MG63 (cell line): Measurements from ENCODE around the gene UBA5. TPM values are rescaled to one million over a fixed set of nuclear protein-coding genes. Genes with fewer than 3 reads are reported as not detected.

ENCODE experiments used
- DNase-seq: peaks from one replicate; pipeline ENCODE4 v3.0.0-alpha.2; 2020
- H3K27me3 ChIP-seq: fragments of 250-450 bp; sonication (Bioruptor Pico); 2 replicates; pipeline ENCODE4 v1.5.1; 2020; ENCODE audit warnings: mild to moderate bottlenecking, moderate library complexity
- H3K36me3 ChIP-seq: fragments of 250-450 bp; sonication (Bioruptor Pico); 2 replicates; pipeline ENCODE4 v1.5.1; 2020; ENCODE audit warnings: mild to moderate bottlenecking, moderate library complexity
- H3K4me3 ChIP-seq: fragments of 250-450 bp; sonication (Bioruptor Pico); 2 replicates; pipeline ENCODE4 v1.5.1; 2020; ENCODE audit warnings: mild to moderate bottlenecking, moderate library complexity
- H3K9me3 ChIP-seq: fragments of 250-450 bp; sonication (Bioruptor Pico); 2 replicates; pipeline ENCODE4 v1.5.1; 2020; ENCODE audit warnings: mild to moderate bottlenecking, moderate library complexity
- total RNA-seq: library from RNA; depleted of rRNA; stranded (reverse); fragments of >200 nt; shearing (Covaris generic); gene quantifications from 2 replicates; pipeline ENCODE4 v1.2.3, GENCODE V29; 2014; ENCODE audit warnings: low replicate concordance

The UBA5 gene
- total RNA-seq, 1 experiment from 2014 or later, result 49.2 TPM

DNA sequence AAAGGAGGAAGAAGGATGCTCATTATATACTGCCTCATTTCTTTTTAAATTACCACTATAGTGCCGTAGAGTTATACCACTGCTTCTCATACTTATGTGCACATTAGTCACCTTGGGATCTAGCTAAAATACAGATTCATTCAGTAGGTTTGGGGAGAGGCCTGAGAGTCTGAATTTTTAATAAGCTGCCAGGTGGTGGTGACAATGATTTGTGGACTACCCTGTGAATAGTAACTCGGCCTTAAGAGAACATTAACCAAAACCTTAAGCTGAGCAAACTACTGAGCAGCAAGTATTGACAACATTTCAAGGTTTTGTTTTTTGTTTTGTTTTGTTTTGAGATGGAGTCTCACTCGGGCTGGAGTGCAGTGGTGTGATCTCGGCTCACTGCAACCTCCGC is 19.8 kb downstream of the UBA5 start:
- H3K27me3 ChIP-seq, result no peaks in the 10 kb centered on the region
- H3K9me3 ChIP-seq, result no peaks in the 10 kb centered on the region
- DNase-seq, result no peak
- no peak overlapping the region for H3K4me3 ChIP-seq
- peaks cover 68% of the 10 kb centered on the region for H3K36me3 ChIP-seq

DNA sequence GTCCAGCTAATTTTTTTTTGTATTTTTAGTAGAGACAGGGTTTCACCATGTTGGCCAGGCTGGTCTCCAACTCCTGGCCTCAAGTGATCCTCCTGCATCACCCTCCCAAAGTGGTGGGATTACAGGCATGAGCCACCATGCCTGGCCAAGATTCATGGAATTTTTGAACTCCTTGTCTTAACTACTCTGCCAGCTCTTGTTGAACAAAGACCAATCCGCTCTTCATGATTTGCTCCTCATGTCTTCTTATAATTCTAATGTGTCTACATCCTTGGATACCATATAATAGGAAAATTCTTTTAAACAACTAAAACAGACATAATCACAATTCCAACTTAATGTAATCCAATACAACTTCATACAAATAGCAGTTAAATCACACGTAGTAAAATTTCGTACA is 21.3 kb downstream of the UBA5 start:
- H3K27me3 ChIP-seq, result no peaks in the 10 kb centered on the region
- DNase-seq, result no peak
- no peaks in the 10 kb centered on the region for H3K9me3 ChIP-seq
- H3K4me3 ChIP-seq, result no peak overlapping the region
- H3K36me3 ChIP-seq, result peaks cover 64% of the 10 kb centered on the region

DNA sequence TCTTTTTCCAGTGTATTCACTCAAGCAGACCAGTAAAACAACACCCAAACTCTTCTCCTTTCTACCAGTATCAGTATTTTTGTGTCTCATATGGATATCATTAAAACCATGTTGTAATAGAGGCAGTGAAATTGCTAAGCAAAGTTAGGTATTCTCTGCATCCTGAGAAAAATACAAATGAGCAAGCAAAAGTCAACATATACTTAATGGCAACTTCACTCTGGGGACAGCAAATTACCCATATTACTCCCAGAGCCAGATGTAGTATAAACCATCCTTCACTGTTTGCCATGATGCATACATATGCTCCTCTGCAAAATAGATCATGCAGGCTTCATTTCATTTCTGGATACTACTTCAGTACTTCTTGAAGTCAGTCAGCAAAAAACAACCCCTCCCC is 22.1 kb downstream of the UBA5 start:
- Histone ChIP-seq H3K27me3 (no peaks in the 10 kb centered on the region), H3K36me3 (peaks cover 62% of the 10 kb centered on the region), H3K9me3 (no peaks in the 10 kb centered on the region), H3K4me3 (no peak overlapping the region)
- no peak for DNase-seq

DNA sequence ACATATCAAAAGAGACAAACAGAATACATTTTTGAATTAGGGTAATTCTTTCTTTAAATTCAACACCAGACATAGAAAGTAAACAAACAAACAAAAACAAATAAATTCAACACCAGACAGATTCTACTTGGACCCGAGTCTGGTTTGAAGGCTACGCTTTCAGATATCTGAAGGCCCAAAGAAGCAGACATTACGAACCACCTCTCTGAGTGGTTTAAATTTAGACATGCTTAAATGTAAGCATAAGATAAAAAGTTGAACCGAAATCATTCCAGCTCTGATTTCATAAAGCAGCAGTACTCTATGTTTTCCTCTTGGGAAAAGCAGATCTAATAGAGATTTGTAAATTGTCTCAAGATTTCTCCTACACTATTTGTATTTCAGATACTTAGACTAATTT is 29.9 kb downstream of the UBA5 start:
- no peaks in the 10 kb centered on the region for H3K9me3 ChIP-seq
- peaks cover 71% of the 10 kb centered on the region for H3K36me3 ChIP-seq
- DNase-seq, result no peak
- no peak overlapping the region for H3K4me3 ChIP-seq
- H3K27me3 ChIP-seq, result no peaks in the 10 kb centered on the region

DNA sequence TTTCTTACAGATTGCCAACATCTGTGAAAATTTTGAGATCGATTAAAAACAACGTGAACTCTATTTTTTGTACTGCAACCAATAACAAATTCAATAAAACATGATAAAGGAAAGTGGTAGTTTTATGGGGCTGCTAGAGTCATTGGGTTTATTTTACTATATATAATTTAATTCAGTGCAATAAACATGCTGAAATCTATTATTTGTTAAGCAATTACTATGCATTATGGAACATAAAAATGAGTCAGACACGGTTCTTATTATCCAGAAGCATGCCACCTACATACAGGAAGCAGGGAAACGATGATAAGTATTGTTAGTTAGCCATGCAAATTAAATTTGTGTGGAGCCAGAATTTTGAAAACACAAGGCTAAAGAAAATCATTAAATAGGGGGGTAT is 34.9 kb downstream of the UBA5 start:
- no peak for DNase-seq

DNA sequence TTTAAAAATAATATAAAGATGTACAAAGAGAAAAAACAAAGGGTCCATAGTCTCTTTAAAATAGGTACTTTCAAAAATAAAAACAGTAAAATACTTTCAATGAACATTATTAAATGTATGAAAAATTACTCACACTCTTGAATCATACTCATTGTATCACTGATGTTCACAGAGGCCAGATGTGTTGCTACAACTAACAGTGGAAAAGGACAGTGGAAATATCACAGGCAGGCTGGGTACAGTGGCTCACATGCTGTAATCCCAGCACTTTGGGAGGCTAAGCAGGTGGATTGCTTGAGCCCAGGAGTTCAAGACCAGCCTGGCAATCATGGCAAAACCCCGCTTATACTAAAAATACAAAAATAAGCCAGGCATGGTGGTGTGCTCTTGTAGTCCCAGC is 35.3 kb downstream of the UBA5 start:
- no peak for DNase-seq
- H3K4me3 ChIP-seq, result no peak overlapping the region
- peaks cover 58% of the 10 kb centered on the region for H3K36me3 ChIP-seq

More for the DNA sequence above, 34.9 kb downstream of the UBA5 start:
- Histone ChIP-seq H3K36me3 (peaks cover 58% of the 10 kb centered on the region), H3K4me3 (no peak overlapping the region), H3K27me3 (no peaks in the 10 kb centered on the region), H3K9me3 (no peaks in the 10 kb centered on the region)

DNA sequence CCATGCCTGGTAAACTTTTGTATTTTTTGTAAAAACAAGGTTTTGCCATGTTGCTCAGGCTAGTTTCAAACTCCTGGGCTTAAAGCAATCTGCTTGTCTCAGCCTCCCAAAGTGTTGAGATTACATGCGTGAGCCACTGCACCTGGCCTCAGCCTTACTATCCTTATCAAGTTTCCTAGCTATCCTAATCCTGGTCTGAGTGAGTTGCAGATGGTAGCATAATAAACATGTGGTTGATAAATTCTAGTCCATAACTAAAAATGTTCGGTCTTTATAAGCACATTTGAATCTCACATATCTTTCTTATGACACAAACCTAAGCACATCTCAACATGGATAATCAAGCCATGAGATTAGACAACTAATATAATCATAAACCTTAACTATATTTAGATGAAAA is 43.6 kb downstream of the UBA5 start:
- Histone ChIP-seq H3K4me3 (no peak overlapping the region), H3K9me3 (no peaks in the 10 kb centered on the region), H3K36me3 (peaks cover 65% of the 10 kb centered on the region), H3K27me3 (no peaks in the 10 kb centered on the region)
- no peak for DNase-seq

More for the DNA sequence above, 35.3 kb downstream of the UBA5 start:
- Histone ChIP-seq H3K9me3 (no peaks in the 10 kb centered on the region), H3K27me3 (no peaks in the 10 kb centered on the region)

DNA sequence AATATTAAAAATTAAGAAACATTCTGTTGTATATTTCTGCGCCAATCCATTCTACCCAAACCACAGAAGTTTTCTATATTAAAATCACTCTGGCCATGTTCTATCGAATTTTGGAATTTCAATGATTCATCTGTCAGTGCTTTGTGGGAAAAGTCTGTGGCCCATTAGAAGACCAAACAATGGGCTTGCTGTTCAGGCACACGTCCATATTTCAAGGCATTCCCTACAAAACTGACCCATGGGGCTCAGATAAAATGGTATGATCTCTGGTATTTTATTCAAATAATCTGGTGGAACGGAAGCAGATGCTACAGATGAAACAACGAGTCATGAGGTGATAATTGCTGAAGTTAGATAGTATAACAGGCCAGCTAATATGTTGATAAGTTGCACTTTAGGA is 49.6 kb downstream of the UBA5 start:
- no peaks in the 10 kb centered on the region for H3K27me3 ChIP-seq
- H3K4me3 ChIP-seq, result no peak overlapping the region
- no peak for DNase-seq
- peaks cover 47% of the 10 kb centered on the region for H3K36me3 ChIP-seq
- no peaks in the 10 kb centered on the region for H3K9me3 ChIP-seq

DNA sequence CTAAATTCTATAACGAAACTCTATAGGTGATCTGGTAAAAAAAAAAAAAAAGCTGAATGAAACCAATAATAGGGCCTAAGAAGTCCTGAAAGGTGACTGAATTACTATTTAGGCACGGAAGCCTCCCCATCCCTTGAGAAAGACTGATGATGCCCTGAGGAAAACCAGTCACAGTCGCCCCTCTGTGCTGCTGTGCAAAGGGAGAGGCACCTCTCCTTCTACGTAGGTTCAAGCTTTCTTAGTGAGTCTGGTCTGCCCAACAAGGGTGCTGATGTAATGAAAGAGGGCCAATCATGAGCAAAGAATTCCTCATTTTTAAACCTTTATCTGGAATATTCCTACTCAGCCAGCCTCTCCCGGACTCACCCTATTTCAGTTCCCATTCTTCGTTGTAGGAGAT is 50.2 kb downstream of the UBA5 start:
- DNase-seq, result no peak
- H3K9me3 ChIP-seq, result no peaks in the 10 kb centered on the region
- H3K36me3 ChIP-seq, result peaks cover 46% of the 10 kb centered on the region
- no peaks in the 10 kb centered on the region for H3K27me3 ChIP-seq
- no peak overlapping the region for H3K4me3 ChIP-seq

DNA sequence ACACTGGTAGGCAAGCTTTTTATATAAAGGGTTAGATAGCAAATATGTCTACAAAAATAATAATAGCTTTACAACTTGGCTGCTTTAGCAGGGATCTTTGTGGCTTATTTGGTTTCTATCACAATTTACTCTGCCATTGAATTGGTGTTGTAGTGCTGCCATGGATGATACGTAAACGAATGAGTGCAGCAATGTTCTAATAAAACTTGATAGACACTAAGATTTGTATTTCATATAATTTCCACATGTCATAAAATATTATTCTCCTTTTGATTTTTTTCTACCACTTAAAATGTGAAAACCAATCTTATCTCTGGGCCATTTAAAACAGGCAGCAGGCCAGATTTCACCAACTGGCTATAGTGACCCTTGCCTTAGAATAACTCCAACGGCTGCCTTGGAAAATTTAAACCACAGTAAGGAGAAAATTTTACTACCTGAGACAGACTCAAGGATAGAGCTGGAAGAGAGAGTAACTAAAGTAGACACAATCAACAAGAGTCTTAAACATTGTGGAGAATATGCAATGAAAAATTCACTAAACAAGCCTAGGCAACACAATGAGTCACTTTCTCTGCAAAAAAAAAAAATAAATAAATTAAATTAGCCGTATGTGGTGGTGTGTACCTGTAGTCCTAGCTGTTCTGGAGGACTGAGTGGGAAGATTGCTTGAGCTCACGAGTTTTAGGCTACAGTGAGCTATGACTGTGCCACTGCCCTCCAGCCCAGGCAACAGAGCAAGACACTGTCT is 54.0 kb downstream of the UBA5 start:
- no peak for DNase-seq
- no peak overlapping the region for H3K4me3 ChIP-seq
- no peaks in the 10 kb centered on the region for H3K9me3 ChIP-seq
- H3K27me3 ChIP-seq, result no peaks in the 10 kb centered on the region
- peaks cover 41% of the 10 kb centered on the region for H3K36me3 ChIP-seq

DNA sequence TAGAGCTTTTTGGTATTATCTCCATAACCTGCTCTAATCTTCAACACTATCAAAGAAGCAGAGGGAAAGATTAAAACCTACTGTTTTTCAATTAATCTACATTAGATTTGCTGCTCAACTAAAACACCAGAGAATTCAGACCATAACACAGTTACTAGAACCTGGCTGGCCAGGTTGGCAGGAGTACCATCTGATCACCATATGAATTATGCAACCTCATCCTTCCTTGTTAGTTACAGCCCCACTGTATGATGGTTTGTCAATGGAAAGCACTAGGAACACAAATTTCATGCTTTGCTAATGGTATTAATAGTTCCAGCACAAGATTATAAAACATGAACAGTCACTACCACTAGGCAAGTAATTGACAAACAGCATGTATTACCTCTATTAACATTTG is 56.2 kb downstream of the UBA5 start:
- Histone ChIP-seq H3K36me3 (peaks cover 34% of the 10 kb centered on the region), H3K4me3 (no peak overlapping the region), H3K9me3 (no peaks in the 10 kb centered on the region), H3K27me3 (no peaks in the 10 kb centered on the region)
- DNase-seq, result no peak

DNA sequence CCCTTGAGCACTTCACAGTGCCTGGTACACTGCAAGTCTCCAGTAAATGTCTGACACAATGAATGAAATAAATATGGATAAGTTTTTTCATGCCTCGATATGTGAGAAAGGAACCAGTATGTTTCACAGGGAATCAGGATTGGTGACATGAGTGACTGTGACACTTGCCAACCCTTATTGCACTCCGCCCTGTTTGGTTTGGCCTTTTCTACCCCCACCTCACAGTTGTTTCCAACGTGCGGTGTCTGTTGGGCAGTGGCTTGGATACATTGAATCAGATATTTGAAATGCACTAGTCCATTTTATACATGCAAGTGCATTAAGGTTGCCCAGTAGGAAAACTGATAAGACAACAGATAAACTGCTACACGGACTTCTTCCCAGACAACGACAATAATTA is 60.1 kb downstream of the UBA5 start:
- Histone ChIP-seq H3K4me3 (peak overlapping the region; percentile 79), H3K36me3 (peaks cover 16% of the 10 kb centered on the region), H3K9me3 (no peaks in the 10 kb centered on the region), H3K27me3 (no peaks in the 10 kb centered on the region)
- DNase-seq, result no peak

DNA sequence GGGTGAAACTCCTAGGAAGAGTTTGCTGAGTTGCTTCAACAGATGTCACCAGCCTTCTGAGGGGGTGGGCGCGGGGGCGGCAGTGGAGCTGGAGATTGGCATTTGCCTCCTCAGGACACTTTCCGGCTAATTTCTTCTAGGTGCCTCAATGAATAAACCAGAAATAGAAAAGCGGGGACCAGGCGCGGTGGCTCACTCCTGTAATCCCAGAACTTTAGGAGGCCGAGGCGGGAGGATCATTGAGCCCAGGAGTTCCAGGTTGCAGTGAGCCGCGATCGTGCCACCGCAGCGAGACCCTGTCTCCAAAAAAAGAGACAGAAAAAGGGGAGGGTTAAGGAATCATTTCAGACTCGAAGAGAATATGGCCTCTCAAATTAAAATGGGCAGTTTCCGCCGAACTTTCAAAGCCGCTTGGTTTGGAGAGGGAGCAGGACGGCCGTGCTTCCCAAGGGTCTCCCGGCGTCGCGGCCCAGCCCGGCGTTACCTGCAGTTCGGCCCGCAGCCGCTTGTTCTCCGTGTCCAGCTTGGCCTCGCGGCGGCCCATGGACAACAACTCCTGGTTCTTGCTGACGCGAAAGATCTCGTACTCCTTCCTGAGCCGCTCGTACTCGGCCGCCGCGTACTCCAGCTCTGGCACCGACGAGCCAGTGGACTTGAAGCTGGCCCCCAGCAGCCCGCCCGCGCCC is 61.5 kb downstream of the UBA5 start:
- Histone ChIP-seq H3K4me3 (peak overlapping the region; percentile 79), H3K27me3 (no peaks in the 10 kb centered on the region), H3K36me3 (peaks cover 12% of the 10 kb centered on the region), H3K9me3 (no peaks in the 10 kb centered on the region)
- DNase-seq, result peak; percentile 78

DNA sequence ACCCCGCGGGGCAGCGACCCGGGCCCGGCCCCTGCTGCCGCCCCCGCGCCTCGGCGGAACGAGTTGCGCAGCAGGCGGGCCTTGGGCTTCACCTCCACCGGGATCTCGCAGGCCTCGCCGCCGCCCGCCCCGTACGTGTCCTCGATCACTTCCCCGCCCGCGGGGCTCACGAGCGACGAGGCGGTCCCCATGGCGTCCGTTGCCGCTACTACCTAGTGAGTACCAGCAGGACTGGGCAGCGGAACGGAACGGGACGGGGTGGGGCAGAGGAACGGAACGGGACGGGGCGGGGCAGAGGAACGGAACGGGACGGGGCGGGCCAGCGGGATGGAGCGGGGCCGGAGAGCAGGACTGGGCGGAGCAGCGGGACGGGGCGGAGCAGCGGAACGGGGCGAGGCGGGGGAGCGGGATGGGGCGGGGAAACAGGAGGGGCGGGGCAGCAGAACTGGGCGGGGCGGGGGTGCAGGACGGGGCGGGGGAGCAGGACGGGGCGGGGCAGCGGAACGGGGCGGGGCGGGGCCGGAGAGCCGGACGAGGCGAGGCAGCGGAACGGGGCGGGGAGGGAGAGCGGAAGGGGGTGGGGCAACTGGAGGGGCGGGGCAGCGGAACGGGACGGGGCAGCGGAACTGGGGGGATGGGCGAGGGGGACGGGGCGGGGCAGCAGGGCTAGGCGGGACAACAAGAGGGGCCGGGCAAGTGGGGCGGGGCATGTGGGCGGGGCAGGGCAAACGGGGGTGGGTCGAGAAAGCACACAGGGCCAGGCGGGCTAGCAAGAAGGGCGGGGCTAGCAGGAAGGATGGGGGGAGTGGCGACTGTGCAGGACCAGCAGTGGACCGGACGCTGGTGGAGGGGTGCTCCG is 62.3 kb downstream of the UBA5 start, which contains the start of gene NPHP3:
TSS of gene NPHP3 (minus strand) at position 245 of the 859 bp plus-strand sequence. CDS start at position 191, 54 bp downstream.
- Histone ChIP-seq H3K36me3 (peaks cover 9% of the 10 kb centered on the region), H3K4me3 (peak within 1 kb of the TSS; percentile 79), H3K27me3 (no peaks in the 10 kb centered on the region), H3K9me3 (no peaks in the 10 kb centered on the region)
- peak; percentile 97 for DNase-seq

DNA sequence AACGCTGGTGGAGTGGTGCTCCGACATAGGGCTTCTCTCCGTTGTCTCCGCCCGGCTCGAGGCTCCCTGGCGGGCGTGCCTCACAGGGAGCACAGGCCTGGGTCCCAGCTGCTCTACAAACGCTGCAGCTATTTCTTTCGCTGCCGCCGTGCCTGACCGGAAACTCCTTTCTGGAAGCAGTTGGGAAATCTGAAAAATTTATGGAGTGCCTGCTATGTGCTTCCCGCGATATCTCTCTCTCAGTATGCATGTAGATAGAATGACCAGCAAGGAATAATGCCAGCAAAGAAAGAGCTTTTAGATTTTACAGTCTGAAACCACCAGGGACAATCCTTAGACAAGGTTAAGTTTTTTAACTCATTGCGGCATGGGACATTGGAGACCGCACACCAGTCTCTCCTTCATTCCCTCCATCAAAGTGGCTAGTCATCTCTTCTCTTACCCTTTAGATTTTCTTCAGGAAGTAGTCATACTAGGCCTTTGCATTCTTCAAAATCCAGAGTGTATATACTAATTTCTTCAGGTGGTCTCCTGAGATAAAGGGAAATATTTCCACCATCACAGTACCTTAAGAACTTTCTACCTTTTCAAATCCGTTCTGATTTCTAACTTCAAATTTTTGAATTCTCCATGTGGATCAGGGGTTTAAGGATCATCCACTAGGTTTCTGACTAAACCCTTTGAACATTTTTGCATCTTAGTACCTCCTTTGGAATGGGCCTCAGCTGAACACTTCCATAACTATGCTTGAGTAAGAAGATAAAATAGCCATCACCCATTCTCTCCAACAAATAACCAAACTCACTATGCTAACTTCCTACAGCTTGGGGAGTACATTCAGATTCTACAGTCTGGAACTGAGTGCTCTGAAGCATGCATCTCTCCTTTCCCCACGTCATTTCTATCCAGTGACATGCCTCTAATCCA is 63.2 kb downstream of the UBA5 start:
- Histone ChIP-seq H3K4me3 (peak overlapping the region; percentile 68), H3K36me3 (peaks cover 4% of the 10 kb centered on the region), H3K9me3 (no peaks in the 10 kb centered on the region), H3K27me3 (no peaks in the 10 kb centered on the region)
- DNase-seq, result no peak

DNA sequence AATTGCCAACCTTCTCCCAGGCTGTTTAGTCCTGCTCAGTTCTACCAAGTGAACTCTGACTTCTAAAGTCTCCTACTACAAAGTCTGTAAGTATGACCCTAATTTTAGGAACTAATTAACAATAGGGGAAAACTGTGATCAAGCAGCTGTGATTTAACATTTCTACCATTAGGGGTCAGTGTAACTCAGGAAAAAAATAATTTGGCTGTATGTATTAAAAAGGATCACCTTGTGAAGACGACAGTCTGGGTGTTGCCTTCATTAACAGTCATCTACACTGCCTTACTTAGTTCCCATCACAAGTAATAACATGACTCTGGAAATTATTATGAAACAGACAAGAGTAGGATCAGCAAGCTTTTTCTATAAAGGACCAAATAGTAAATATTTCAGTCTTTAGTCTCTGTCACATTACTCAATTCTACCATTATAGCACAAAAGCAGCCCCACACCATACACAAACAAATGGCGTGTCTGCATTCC is 66.3 kb downstream of the UBA5 start:
- H3K4me3 ChIP-seq, result no peak overlapping the region

More for the DNA sequence above, 66.3 kb downstream of the UBA5 start:
- no peak for DNase-seq
- no peaks in the 10 kb centered on the region for H3K36me3 ChIP-seq
- H3K27me3 ChIP-seq, result peaks cover 10% of the 10 kb centered on the region
- H3K9me3 ChIP-seq, result no peaks in the 10 kb centered on the region
